DND-41 (cell line): ENCODE results near the gene RBM7.

Source experiments
- ATAC-seq: fragments of 200-7000 bp; cut with Tn5 transposase; 3 replicates; pipeline ENCODE4 v1.9.1; 2021; ENCODE audit warnings: low read depth; ENCODE audit not compliant: insufficient read depth
- DNase-seq: peaks from one replicate; pipeline ENCODE4 v3.0.0-alpha.2; 2020
- H2AFZ ChIP-seq: 2 replicates; pipeline ENCODE4 v1.6.0; 2012; ENCODE audit warnings: low read depth, low read length
- H3K27ac ChIP-seq: 2 replicates; pipeline ENCODE4 v1.5.1; 2012; ENCODE audit warnings: low read length, inconsistent platforms
- H3K27me3 ChIP-seq: fragments of 200-600 bp; sonication (generic); 2 replicates; pipeline ENCODE4 v1.6.0; 2012; ENCODE audit warnings: low read length, mild to moderate bottlenecking, inconsistent platforms; ENCODE audit not compliant: insufficient read depth, poor library complexity
- H3K36me3 ChIP-seq: 2 replicates; pipeline ENCODE4 v1.5.1; 2012; ENCODE audit warnings: low read length, inconsistent platforms; ENCODE audit not compliant: insufficient read depth
- H3K4me1 ChIP-seq: 2 replicates; pipeline ENCODE4 v1.5.1; 2012; ENCODE audit warnings: mild to moderate bottlenecking, low read length; ENCODE audit not compliant: insufficient read depth
- H3K4me2 ChIP-seq: 2 replicates; pipeline ENCODE4 v1.6.0; 2012; ENCODE audit warnings: mild to moderate bottlenecking, moderate library complexity, low read length, inconsistent platforms; ENCODE audit not compliant: insufficient read depth
- H3K4me3 ChIP-seq, 2 experiments: fragments of 200-600 bp in 1 of 2; shearing (Covaris generic) in 1 of 2; 2 replicates each; pipeline ENCODE4 v1.5.1; 2012 to 2016; ENCODE audit warnings: inconsistent platforms in 2 of 2, low read length in 2 of 2, mild to moderate bottlenecking in 2 of 2, low read depth in 1 of 2, moderate library complexity in 1 of 2
- H3K79me2 ChIP-seq: 2 replicates; pipeline ENCODE4 v1.6.0; 2012; ENCODE audit warnings: low read length, inconsistent platforms; ENCODE audit not compliant: insufficient read depth
- H3K9ac ChIP-seq: 2 replicates; pipeline ENCODE4 v1.6.0; 2012; ENCODE audit warnings: low read depth, mild to moderate bottlenecking, inconsistent platforms, low read length, moderate library complexity
- H3K9me3 ChIP-seq: 2 replicates; pipeline ENCODE4 v1.5.1; 2012; ENCODE audit warnings: low read length, moderate library complexity, mild to moderate bottlenecking, inconsistent platforms; ENCODE audit not compliant: insufficient read depth, severe bottlenecking
- H4K20me1 ChIP-seq: 2 replicates; pipeline ENCODE4 v1.6.0; 2012; ENCODE audit warnings: low read length; ENCODE audit not compliant: insufficient read depth
- EZH2 ChIP-seq: IDR thresholded peaks from 3 replicates; pipeline ENCODE4 v1.6.1; 2012; ENCODE audit warnings: borderline replicate concordance, low read depth, mild to moderate bottlenecking, moderate library complexity, low read length, inconsistent platforms; ENCODE audit not compliant: severe bottlenecking
- TF ChIP-seq, protein P1 (sequence below): IDR thresholded peaks from 2 replicates; pipeline ENCODE4 v1.5.1; 2012; ENCODE audit warnings: borderline replicate concordance, low read length, moderate library complexity, mild to moderate bottlenecking; ENCODE audit not compliant: poor library complexity, severe bottlenecking; ENCODE audit errors: extremely low read depth

RBM7 gene

DNA sequence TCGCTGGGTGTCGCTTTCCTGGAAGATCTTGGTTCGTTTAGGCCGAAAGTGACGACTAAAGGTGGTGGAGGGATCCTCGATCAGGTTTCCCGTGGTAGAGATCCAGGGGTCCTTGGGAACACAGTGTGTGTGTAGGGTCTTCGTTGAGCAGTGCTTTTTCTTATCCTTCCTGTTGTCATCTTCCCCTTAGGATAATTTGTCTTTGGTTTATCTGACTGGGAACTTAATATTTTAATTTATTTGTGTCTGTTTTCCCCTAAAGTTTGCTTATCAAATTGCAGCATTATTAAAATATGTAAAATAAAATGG, 403 bp downstream of the RBM7 start:
- Histone ChIP-seq H3K36me3 (peaks cover 36% of the 10 kb centered on the region), H3K79me2 (peaks cover 70% of the 10 kb centered on the region), H3K9ac (peak overlapping the region; percentile 92), H2AFZ (peak overlapping the region; percentile 95), H4K20me1 (peaks cover 9% of the 10 kb centered on the region), H3K9me3 (no peaks in the 10 kb centered on the region), H3K4me2 (peak overlapping the region; percentile 89), H3K4me3 (peak overlapping the region; percentile 73 to 85), H3K27ac (peak overlapping the region; percentile 93), H3K4me1 (peaks cover 33% of the 10 kb centered on the region), H3K27me3 (no peaks in the 10 kb centered on the region)
- DNase-seq (no peak), ATAC-seq (no peak)
- TF ChIP-seq EZH2, result no peak
- TF ChIP-seq, protein P1, sequence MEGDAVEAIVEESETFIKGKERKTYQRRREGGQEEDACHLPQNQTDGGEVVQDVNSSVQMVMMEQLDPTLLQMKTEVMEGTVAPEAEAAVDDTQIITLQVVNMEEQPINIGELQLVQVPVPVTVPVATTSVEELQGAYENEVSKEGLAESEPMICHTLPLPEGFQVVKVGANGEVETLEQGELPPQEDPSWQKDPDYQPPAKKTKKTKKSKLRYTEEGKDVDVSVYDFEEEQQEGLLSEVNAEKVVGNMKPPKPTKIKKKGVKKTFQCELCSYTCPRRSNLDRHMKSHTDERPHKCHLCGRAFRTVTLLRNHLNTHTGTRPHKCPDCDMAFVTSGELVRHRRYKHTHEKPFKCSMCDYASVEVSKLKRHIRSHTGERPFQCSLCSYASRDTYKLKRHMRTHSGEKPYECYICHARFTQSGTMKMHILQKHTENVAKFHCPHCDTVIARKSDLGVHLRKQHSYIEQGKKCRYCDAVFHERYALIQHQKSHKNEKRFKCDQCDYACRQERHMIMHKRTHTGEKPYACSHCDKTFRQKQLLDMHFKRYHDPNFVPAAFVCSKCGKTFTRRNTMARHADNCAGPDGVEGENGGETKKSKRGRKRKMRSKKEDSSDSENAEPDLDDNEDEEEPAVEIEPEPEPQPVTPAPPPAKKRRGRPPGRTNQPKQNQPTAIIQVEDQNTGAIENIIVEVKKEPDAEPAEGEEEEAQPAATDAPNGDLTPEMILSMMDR, result no peak

DNA sequence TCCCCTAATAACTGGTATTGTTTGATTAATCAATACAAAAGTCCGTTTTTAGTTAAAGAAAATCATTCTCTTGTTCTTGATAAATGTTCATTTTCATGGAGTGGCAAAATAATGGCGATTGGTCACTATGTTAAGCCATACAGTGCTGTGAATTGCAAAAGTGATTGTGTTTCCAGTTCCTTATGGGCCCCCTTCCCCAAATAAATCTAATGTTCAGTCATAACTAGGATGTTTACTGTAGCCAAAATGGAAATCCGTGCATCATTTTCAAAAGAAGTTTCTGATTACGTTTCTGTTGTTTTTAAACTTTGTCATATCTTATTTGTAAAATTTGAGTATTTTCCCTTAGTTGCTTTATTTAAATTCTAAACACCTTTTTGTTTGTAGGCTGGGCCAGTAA, 845 bp downstream of the RBM7 start:
- H2AFZ ChIP-seq, result peak overlapping the region; percentile 95; the same call in 1 of the 2 replicates
- peak overlapping the region; percentile 93 for H3K27ac ChIP-seq
- peaks cover 33% of the 10 kb centered on the region for H3K4me1 ChIP-seq
- H3K9me3 ChIP-seq, result no peaks in the 10 kb centered on the region
- ATAC-seq, result no peak
- peaks cover 9% of the 10 kb centered on the region for H4K20me1 ChIP-seq
- H3K36me3 ChIP-seq, result peaks cover 40% of the 10 kb centered on the region
- peak overlapping the region; percentile 73 to 85 for H3K4me3 ChIP-seq
- peaks cover 73% of the 10 kb centered on the region for H3K79me2 ChIP-seq
- no peak for DNase-seq
- peak overlapping the region; percentile 89 for H3K4me2 ChIP-seq
- H3K27me3 ChIP-seq, result no peaks in the 10 kb centered on the region
- H3K9ac ChIP-seq, result peak overlapping the region; percentile 92
- TF ChIP-seq, protein P1, result no peak
- TF ChIP-seq EZH2, result no peak

DNA sequence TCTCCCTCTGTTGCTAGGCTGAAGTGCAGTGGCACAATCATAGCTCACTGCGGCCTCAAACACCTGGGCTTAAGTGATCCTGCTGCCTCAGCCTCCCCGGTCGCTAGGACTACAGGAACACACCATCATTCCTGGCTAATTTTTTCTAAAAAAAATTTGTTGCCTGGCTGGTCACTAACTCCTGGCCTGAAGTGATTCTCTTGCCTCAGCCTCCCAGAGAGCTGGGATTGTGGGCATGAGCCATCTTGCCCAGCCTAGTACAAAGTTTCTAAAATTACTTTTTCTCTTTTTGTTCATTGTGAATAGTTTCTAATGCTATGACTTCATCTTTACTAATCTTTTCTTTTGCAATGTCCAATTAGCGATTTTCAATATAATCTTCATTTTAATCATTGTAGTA, 12.5 kb downstream of the RBM7 start:
- Histone ChIP-seq H3K4me2 (no peak overlapping the region), H3K27me3 (no peaks in the 10 kb centered on the region), H2AFZ (no peak overlapping the region), H3K36me3 (peaks cover 31% of the 10 kb centered on the region), H3K4me1 (no peaks in the 10 kb centered on the region), H3K9me3 (no peaks in the 10 kb centered on the region), H4K20me1 (no peaks in the 10 kb centered on the region), H3K9ac (no peak overlapping the region), H3K79me2 (no peaks in the 10 kb centered on the region), H3K4me3 (no peak overlapping the region), H3K27ac (no peak overlapping the region)
- no peak for DNase-seq
- no peak for ATAC-seq
- TF ChIP-seq, protein P1, result no peak
- TF ChIP-seq EZH2, result no peak

DNA sequence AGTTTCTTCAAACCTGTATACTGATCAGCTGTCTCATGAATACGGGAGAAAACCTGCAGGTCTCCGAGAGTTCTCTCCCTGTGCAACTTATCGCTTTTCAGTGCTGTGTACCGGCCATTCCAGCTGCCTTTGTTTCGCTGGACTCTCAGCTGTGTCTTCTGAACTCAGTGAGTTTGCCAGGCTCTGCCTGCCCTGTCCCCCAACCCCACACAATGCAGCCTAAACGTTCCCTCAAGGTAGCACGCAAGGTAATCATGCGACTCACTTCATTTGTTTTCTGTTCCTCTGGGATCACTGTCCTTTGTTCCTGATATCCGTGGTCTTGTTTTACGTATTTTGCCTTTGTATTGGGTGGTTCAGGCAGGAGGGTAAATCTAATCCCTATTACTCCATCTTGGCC, 13.5 kb downstream of the RBM7 start:
- no peaks in the 10 kb centered on the region for H3K79me2 ChIP-seq
- no peak for TF ChIP-seq EZH2
- TF ChIP-seq, protein P1, result no peak
- H3K4me2 ChIP-seq, result no peak overlapping the region
- no peak overlapping the region for H3K4me3 ChIP-seq
- no peak overlapping the region for H3K9ac ChIP-seq
- H4K20me1 ChIP-seq, result no peaks in the 10 kb centered on the region
- ATAC-seq, result no peak
- DNase-seq, result no peak
- no peaks in the 10 kb centered on the region for H3K27me3 ChIP-seq
- no peak overlapping the region for H3K27ac ChIP-seq
- no peak overlapping the region for H2AFZ ChIP-seq
- peaks cover 24% of the 10 kb centered on the region for H3K36me3 ChIP-seq
- no peaks in the 10 kb centered on the region for H3K9me3 ChIP-seq
- H3K4me1 ChIP-seq, result no peaks in the 10 kb centered on the region
